Right ventricle myocardium superior (tissue), 1 donor: ENCODE data around the gene FAM53A. TPM values are rescaled to one million over a fixed set of nuclear protein-coding genes. Genes with fewer than 3 reads are reported as not detected.

ENCODE experiments used
- ATAC-seq: fragments of 200-7000 bp; cut with Tn5 transposase; one replicate; pipeline ENCODE4 v1.9.1; 2020; ENCODE audit warnings: mild to moderate bottlenecking; ENCODE audit not compliant: poor library complexity
- DNase-seq: peaks from one replicate; pipeline ENCODE4 v3.0.0-alpha.2; 2020
- intact Hi-C: fragments of 100-400 bp; cut with DNase I; formaldehyde crosslinking; loops from one replicate; pipeline ENCODE4 v1.11.2; 2022
- total RNA-seq: library from RNA; stranded (reverse); fragmentation: NEBNext Ultra II Directional; extraction: Animal tissue kit (Norgen Biotek cat#: 25700); gene quantifications from one replicate; pipeline ENCODE4 v1.2.1, GENCODE V29; 2021
- donor health status: DM: no; HTN: yes; CAD: no; lungs with severe emphysema.

The FAM53A gene
- total RNA-seq, 1 donor from 2014 or later = 1.0 TPM

DNA sequence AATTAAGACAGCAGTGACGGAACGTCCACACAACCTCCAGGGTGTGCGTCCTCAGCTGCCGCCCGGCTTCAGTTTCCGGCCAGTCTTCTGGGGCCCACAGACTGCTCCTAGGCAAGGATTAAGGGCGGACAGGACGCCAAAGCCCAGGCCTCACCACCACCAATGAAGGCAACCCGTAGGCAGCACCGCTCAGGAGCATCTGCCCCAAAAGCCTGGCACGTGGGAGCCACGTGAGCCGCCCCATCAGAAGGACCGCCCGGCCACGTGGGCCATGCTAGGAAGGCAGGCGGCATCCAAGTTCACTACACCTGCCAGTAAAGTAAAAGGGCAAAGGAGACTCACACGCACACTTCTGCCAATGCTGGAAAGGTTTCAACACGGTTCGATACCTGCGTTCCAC, 14.3 kb downstream of the FAM53A start:
- intact Hi-C loops = no loop called here
- ATAC-seq (no peak), DNase-seq (no peak)

DNA sequence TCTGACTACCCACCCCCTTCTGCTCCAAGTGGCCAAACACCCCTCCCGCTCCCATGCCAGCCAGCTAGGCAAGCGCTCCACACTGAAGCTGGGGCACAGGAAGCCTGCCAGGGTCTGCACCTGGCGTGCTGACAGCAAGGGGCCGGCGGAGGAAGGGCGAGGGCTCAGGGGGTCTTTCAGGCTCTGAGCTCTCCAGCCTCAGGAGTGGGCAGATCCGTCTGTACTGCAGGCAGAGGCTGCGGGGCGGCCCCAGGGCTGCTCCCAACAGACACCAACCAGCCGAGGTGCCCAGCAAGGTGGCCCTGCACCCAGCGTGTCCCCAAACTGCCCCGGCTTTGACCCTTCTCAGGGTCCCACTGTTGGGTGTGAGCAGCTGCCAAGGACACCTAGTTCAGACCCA, 14.8 kb downstream of the FAM53A start:
- intact Hi-C loops = no loop called here
- DNase-seq = no peak
- no peak for ATAC-seq

DNA sequence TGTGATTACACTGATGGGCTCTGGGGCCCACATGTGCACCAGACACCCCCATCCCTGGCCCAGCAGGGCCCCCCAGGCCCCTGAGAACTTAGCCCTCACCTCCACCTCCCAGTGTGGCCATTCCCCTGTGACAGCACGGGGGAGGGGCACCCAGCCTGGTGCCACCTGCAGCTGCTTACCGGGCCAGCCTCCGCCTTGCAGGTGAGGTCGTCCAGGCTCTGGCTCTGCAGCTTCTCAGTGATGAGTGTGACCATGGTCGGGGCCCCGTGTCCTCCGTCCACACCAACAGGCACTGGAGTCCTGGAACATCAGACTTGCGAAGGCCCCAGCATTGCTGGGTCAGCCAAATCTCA, 15.6 kb downstream of the FAM53A start:
- intact Hi-C loops = no loop called here
- no peak for DNase-seq
- ATAC-seq = no peak

- intact Hi-C loops = no loop called here
- ATAC-seq = peak; percentile 67
Observed at GRCh38 chr4:1667273-1667672, 16.8 kb downstream of the FAM53A start.

GRCh38 chr4:1666391-1666790, 17.7 kb downstream of the FAM53A start:
- ATAC-seq (peak; percentile 93), DNase-seq (peak; percentile 79)
- intact Hi-C loops = no loop called here

More at GRCh38 chr4:1667273-1667672, 16.8 kb downstream of the FAM53A start:
- DNase-seq = no peak

GRCh38 chr4:1664141-1664540, 20.0 kb downstream of the FAM53A start:
- DNase-seq = no peak
- no peak for ATAC-seq
- intact Hi-C loops = no loop called here

DNA sequence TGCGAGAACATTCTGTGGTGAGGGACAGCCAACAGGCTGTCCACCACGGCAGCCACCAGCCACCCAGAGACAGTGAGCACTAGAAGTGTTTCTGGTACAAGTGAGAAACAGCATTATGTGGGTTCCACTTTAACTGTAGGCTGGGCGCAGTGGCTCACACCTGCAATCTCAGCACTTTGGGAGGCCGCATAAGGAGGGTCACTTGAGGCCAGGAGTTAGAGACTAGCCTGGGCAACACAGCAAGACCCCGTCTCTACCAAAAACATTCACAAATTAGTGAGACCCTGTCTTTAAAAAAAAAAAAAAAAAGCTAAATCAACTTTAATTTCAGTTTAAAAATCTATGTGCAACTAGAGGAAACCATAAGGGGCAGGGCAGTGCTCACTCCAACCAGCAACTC, 20.6 kb downstream of the FAM53A start:
- no peak for DNase-seq
- no peak for ATAC-seq
- intact Hi-C loops = no loop called here

DNA sequence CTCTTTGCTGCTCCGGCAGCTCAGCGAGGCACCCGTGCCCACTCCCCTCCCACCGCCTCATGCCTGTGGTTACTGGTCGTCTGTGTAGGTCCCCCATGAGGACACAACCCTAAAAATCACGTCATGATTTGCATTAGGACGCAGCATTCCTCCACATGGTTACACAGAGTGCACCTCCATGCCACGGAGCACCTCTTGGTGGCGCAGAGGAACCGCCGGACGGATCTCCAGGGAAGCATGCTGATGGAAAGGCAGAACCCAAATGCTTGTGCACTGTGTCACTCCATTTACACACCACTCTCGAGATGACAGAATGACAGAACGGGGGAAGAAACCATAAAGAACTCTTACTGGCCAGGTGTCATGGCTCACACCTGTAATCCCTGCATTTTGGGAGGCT, 22.4 kb downstream of the FAM53A start:
- ATAC-seq = no peak
- no peak for DNase-seq
- intact Hi-C loops = no loop called here

- ATAC-seq (no peak), DNase-seq (no peak)
- intact Hi-C loops = no loop called here
Observed at GRCh38 chr4:1660948-1661677, 23.0 kb downstream of the FAM53A start.

- intact Hi-C loops = no loop called here
- no peak for DNase-seq
Observed at GRCh38 chr4:1659104-1660043, 24.7 kb downstream of the FAM53A start.

DNA sequence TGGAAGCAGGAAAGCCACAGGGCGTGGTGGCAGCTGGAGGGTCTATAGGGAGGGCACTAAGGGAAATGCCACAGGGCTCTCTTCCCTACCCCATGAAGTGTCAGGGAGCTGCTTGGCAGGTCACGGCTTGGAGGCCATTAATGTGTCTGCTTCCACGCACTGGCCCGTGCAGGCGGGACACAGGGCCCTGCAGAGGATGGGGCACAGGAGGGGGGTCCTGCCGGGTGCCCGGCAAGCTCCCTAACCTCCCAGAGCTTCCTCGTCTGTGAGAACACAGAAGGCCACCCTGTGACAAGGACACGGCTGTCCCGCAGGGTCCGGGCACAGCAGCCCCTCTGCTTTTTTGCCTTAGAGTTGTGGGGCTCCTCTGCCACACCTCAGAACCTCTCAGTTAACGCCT, 25.5 kb downstream of the FAM53A start:
- DNase-seq (no peak), ATAC-seq (no peak)
- intact Hi-C loops = no loop called here

More at GRCh38 chr4:1659104-1660043, 24.7 kb downstream of the FAM53A start:
- no peak for ATAC-seq

- ATAC-seq = no peak
- intact Hi-C loops = no loop called here
- DNase-seq = no peak
Observed at GRCh38 chr4:1658146-1658545, 26.0 kb downstream of the FAM53A start.

DNA sequence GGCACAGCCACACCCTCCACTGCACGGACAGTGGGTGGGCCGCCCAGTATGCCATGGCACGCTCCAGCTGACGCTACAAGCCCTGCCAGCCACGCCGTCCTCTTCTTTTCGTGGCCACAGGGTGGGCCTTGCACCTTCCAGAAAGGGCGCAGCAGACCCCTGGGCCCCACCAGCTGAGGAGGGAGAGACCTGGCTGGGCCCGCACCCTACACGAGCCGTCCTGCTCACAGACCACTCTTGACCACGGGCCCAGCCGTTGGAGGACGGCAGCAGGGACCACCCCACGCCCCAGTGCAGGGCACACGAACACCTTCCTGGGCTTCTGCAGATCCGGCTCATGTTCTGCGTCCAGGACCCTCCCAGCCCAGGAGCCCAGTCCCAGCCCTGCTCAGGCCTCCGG, 27.1 kb downstream of the FAM53A start:
- intact Hi-C loops = no loop called here
- no peak for DNase-seq
- no peak for ATAC-seq

GRCh38 chr4:1656132-1656531, 28.0 kb downstream of the FAM53A start:
- ATAC-seq (no peak), DNase-seq (no peak)
- intact Hi-C loops = no loop called here

DNA sequence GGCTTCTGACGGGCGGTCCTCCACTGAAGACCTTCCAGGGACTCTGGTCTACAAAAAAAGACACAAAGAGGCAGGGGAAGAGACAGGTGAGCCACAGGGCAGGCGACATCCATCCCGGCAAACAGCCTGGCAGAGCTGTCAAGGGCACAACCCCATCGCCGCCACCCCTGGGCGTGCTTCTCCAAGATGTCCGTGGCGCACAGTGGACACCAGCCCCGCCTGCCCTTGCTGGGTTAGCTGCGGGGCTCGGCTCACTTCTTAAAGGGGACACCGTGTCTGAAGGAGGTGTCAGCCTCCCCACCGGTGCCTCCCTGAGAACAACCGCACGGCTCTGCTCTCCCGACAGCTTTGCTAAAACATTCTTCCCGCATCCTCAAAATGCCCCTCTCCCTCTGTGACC, 28.4 kb downstream of the FAM53A start:
- intact Hi-C loops = no loop called here
- DNase-seq (no peak), ATAC-seq (no peak)

DNA sequence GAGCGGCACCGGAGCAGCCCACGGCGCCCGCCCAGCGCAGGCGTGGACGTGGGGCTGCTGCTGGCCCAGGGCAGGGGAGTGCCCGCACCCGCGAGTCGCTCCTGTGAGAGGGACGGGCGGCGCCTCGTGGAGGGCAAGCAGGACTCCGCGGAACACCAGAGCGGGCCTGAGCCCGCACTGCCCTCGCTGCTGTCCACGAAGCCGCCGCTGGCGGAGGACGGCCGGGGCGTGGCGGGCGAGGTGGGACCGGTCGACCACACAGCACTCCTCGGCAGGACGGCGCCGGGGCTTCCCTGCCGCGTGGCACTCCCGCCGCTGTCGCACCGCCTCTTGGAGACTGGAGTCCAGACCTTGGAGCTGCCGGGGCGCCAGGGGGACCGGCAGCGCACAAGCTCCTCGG, 29.0 kb downstream of the FAM53A start:
- intact Hi-C loops = no loop called here
- ATAC-seq = no peak
- DNase-seq = no peak

DNA sequence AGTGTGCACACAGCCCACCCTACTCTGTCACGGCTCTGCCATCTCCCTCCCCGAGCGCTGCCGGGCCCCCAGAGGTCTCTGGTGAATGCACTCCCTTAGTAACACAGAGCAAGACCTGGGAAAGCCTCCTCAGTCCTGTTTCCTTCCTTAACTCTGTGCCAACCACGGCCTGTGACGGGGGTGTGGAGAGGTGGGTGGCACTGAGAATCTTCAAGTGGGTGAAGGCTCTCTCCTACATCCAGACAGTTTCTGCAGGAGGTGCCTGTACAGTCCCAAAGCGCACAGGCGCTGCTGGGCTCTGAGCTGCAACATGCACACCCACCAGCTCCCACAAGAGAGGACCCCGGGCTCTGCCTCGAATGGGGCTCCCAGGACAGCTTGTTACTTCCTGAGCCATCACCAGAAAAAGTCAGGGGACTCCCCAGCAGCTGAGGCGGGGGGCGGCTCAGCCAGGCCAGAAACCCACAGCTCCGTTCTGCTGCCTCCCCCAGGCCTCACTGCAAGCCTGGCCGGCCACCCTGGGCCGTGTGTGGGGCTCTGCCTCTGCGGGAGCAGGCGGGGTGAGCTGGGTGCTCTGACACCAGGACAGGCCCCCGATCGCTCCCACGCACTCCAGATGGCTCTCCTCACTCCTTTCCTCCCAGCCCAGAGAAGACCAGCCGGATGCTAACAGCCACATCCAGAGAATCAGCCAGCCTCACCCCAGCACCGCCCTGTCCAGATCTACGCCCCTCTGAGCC, 29.7 kb downstream of the FAM53A start:
- intact Hi-C loops = no loop called here
- ATAC-seq = no peak
- no peak for DNase-seq

- intact Hi-C loops = no loop called here
- ATAC-seq (no peak), DNase-seq (no peak)
Observed at GRCh38 chr4:1653776-1654175, 30.3 kb downstream of the FAM53A start.

- DNase-seq = no peak
- no peak for ATAC-seq
- intact Hi-C loops = no loop called here
Observed at GRCh38 chr4:1652088-1652487, 32.0 kb downstream of the FAM53A start.
